Measurements from ENCODE around the gene TRPM5. TPM values are rescaled to one million over a fixed set of nuclear protein-coding genes. Genes with fewer than 3 reads are reported as not detected.

The TRPM5 gene
- total RNA-seq, 1 donor from 2014 or later: 0.09 TPM

GRCh38 chr11:2440646-2441045 lies 3.7 kb downstream of the TRPM5 start:
- no peak for TF ChIP-seq CTCF (conservative IDR thresholded peaks at IDR 0.05)
- H3K4me1 Mint-ChIP-seq: no peaks in the 10 kb centered on the region
- no peak overlapping the region for H3K27ac Mint-ChIP-seq (ENCODE audit: unreplicated experiment)
- no peak overlapping the region for H3K4me3 Mint-ChIP-seq
- no peak for DNase-seq (ENCODE audit: low read depth, low spot score)
- H3K36me3 Mint-ChIP-seq (ENCODE audit: low read depth): no peaks in the 10 kb centered on the region
- peaks cover 71% of the 10 kb centered on the region for H3K27me3 Mint-ChIP-seq (ENCODE audit: low read depth)
- H3K9me3 Mint-ChIP-seq: peaks cover 3% of the 10 kb centered on the region

GRCh38 chr11:2439820-2440219 lies 4.5 kb downstream of the TRPM5 start:
- no peak for DNase-seq (ENCODE audit: low read depth, low spot score)
- peaks cover 3% of the 10 kb centered on the region for H3K9me3 Mint-ChIP-seq
- no peaks in the 10 kb centered on the region for H3K36me3 Mint-ChIP-seq (ENCODE audit: low read depth)
- H3K4me3 Mint-ChIP-seq: no peak overlapping the region
- no peak overlapping the region for H3K27ac Mint-ChIP-seq (ENCODE audit: unreplicated experiment)
- TF ChIP-seq CTCF (conservative IDR thresholded peaks at IDR 0.05): no peak
- H3K27me3 Mint-ChIP-seq (ENCODE audit: low read depth): peaks cover 66% of the 10 kb centered on the region
- no peaks in the 10 kb centered on the region for H3K4me1 Mint-ChIP-seq

GRCh38 chr11:2437516-2437915 lies 6.8 kb downstream of the TRPM5 start:
- H3K9me3 Mint-ChIP-seq: peaks cover 3% of the 10 kb centered on the region
- H3K4me1 Mint-ChIP-seq: no peaks in the 10 kb centered on the region
- peaks cover 51% of the 10 kb centered on the region for H3K27me3 Mint-ChIP-seq (ENCODE audit: low read depth)
- no peak for TF ChIP-seq CTCF (conservative IDR thresholded peaks at IDR 0.05)
- H3K4me3 Mint-ChIP-seq: no peak overlapping the region
- H3K27ac Mint-ChIP-seq (ENCODE audit: unreplicated experiment): no peak overlapping the region
- no peak for DNase-seq (ENCODE audit: low read depth, low spot score)
- no peaks in the 10 kb centered on the region for H3K36me3 Mint-ChIP-seq (ENCODE audit: low read depth)

- Mint-ChIP-seq H3K27ac (ENCODE audit: unreplicated experiment) (no peak overlapping the region), H3K4me3 (no peak overlapping the region), H3K27me3 (ENCODE audit: low read depth) (peaks cover 41% of the 10 kb centered on the region), H3K36me3 (ENCODE audit: low read depth) (no peaks in the 10 kb centered on the region), H3K9me3 (peaks cover 3% of the 10 kb centered on the region), H3K4me1 (no peaks in the 10 kb centered on the region)
- no peak for DNase-seq (ENCODE audit: low read depth, low spot score)
- no peak for TF ChIP-seq CTCF (conservative IDR thresholded peaks at IDR 0.05)
Measured at GRCh38 chr11:2436521-2437031, 7.7 kb downstream of the TRPM5 start.

- H3K27me3 Mint-ChIP-seq (ENCODE audit: low read depth): peaks cover 38% of the 10 kb centered on the region
- DNase-seq (ENCODE audit: low read depth, low spot score): no peak
Measured at GRCh38 chr11:2436013-2436520, 8.2 kb downstream of the TRPM5 start.

More at GRCh38 chr11:2436013-2436520, 8.2 kb downstream of the TRPM5 start:
- no peaks in the 10 kb centered on the region for H3K4me1 Mint-ChIP-seq
- no peak for TF ChIP-seq CTCF (conservative IDR thresholded peaks at IDR 0.05)
- H3K36me3 Mint-ChIP-seq (ENCODE audit: low read depth): no peaks in the 10 kb centered on the region
- no peak overlapping the region for H3K4me3 Mint-ChIP-seq
- peaks cover 3% of the 10 kb centered on the region for H3K9me3 Mint-ChIP-seq
- H3K27ac Mint-ChIP-seq (ENCODE audit: unreplicated experiment): no peak overlapping the region

Measured in neural crest cell (in vitro differentiated cells).